ENCODE results near the gene ROBO1.

The ROBO1 gene

GRCh38 chr3:78822726-78823125 is 945.1 kb downstream of the ROBO1 start:
- no peak for DNase-seq

- no peak for DNase-seq
These were observed 947.3 kb downstream of the ROBO1 start for GRCh38 chr3:78820542-78820941.

GRCh38 chr3:78818161-78818985 is 949.4 kb downstream of the ROBO1 start:
- DNase-seq = no peak

- no peak for DNase-seq
These were observed 952.8 kb downstream of the ROBO1 start for GRCh38 chr3:78814893-78815562.

GRCh38 chr3:78812166-78812565 is 955.6 kb downstream of the ROBO1 start:
- DNase-seq = no peak

GRCh38 chr3:78809966-78810365 is 957.8 kb downstream of the ROBO1 start:
- no peak for DNase-seq

GRCh38 chr3:78804251-78805037 is 963.4 kb downstream of the ROBO1 start:
- no peak for DNase-seq

GRCh38 chr3:78802562-78802930 is 965.3 kb downstream of the ROBO1 start:
- no peak for DNase-seq

- DNase-seq = no peak
These were observed 965.8 kb downstream of the ROBO1 start for GRCh38 chr3:78801926-78802561.

- no peak for DNase-seq
These were observed 968.1 kb downstream of the ROBO1 start for GRCh38 chr3:78799681-78800080.

GRCh38 chr3:78798266-78798832 is 969.4 kb downstream of the ROBO1 start:
- no peak for DNase-seq

- no peak for DNase-seq
These were observed 973.4 kb downstream of the ROBO1 start for GRCh38 chr3:78794431-78794830.

- no peak for DNase-seq
These were observed 975.1 kb downstream of the ROBO1 start for GRCh38 chr3:78792733-78793132.

GRCh38 chr3:78792212-78792611 is 975.6 kb downstream of the ROBO1 start:
- DNase-seq = no peak

- no peak for DNase-seq
These were observed 976.0 kb downstream of the ROBO1 start for GRCh38 chr3:78791753-78792152.

GRCh38 chr3:78788839-78789238 is 979.0 kb downstream of the ROBO1 start:
- DNase-seq = no peak

GRCh38 chr3:78785004-78785403 is 982.8 kb downstream of the ROBO1 start:
- DNase-seq = no peak

- DNase-seq = no peak
These were observed 986.4 kb downstream of the ROBO1 start for GRCh38 chr3:78781351-78781750.

- no peak for DNase-seq
These were observed 1001.9 kb downstream of the ROBO1 start for GRCh38 chr3:78765671-78766485.

- DNase-seq = no peak
These were observed 1003.2 kb downstream of the ROBO1 start for GRCh38 chr3:78764634-78765033.

GRCh38 chr3:78762121-78762520 is 1005.7 kb downstream of the ROBO1 start:
- no peak for DNase-seq

- DNase-seq = no peak
These were observed 1006.7 kb downstream of the ROBO1 start for GRCh38 chr3:78761126-78761525.

Measured in hematopoietic multipotent progenitor cell treated with erythropoietin and hydrocortisone succinate and interleukin-3 and kit ligand, for 6 days (in vitro differentiated cells).